Cardiac muscle cell (in vitro differentiated cells and primary cell): Measurements from ENCODE around the gene PHRF1. TPM values are rescaled to one million over a fixed set of nuclear protein-coding genes. Genes with fewer than 3 reads are reported as not detected.

Experiments
- DNase-seq, 2 donors: peaks; one replicate each; pipeline versions ENCODE4 v3.0.0 to v3.0.0-alpha.2; 2010 to 2017; ENCODE audit warnings: low read depth in 1 of 2, low spot score in 1 of 2
- H3K27ac ChIP-seq: fragments of 200-600 bp; sonication (generic); 2 replicates; pipeline ENCODE4 v1.5.1; 2016
- H3K27me3 ChIP-seq: fragments of 200-600 bp; sonication (generic); 2 replicates; pipeline ENCODE4 v1.6.0; 2016; ENCODE audit warnings: control low read depth
- H3K36me3 ChIP-seq: fragments of 200-600 bp; sonication (generic); 2 replicates; pipeline ENCODE4 v1.5.1; 2016; ENCODE audit warnings: control low read depth
- H3K4me1 ChIP-seq: fragments of 200-600 bp; sonication (generic); 2 replicates; pipeline ENCODE4 v1.8.1; 2017; ENCODE audit warnings: low read depth, mild to moderate bottlenecking, mixed run types
- H3K4me3 ChIP-seq: fragments of 200-600 bp; sonication (generic); 2 replicates; pipeline ENCODE4 v1.5.1; 2016; ENCODE audit warnings: mild to moderate bottlenecking
- H3K9me3 ChIP-seq: fragments of 200-600 bp; sonication (generic); 2 replicates; pipeline ENCODE4 v1.5.1; 2017; ENCODE audit warnings: low read depth, mild to moderate bottlenecking, control low read depth
- polyA plus RNA-seq: library from polyadenylated mRNA; unstranded; fragments of >200 nt; fragmentation: Nextera tagmentation; extraction: Ambion mirVana; gene quantifications from 2 replicates; pipeline ENCODE4 v1.2.1, GENCODE V29; 2016
- total RNA-seq: library from RNA; depleted of rRNA; stranded (reverse); fragments of >200 nt; gene quantifications from 2 replicates; pipeline ENCODE4 v1.2.3, GENCODE V29; 2016
- TF ChIP-seq, protein P1 (sequence below): IDR thresholded peaks from 2 replicates; pipeline ENCODE4 v1.5.1; 2012; ENCODE audit warnings: low read depth, mild to moderate bottlenecking, low read length

Gene PHRF1
- total and polyA plus RNA-seq, 2 experiments from 2014 or later = 17.8 to 48.0 TPM

DNA sequence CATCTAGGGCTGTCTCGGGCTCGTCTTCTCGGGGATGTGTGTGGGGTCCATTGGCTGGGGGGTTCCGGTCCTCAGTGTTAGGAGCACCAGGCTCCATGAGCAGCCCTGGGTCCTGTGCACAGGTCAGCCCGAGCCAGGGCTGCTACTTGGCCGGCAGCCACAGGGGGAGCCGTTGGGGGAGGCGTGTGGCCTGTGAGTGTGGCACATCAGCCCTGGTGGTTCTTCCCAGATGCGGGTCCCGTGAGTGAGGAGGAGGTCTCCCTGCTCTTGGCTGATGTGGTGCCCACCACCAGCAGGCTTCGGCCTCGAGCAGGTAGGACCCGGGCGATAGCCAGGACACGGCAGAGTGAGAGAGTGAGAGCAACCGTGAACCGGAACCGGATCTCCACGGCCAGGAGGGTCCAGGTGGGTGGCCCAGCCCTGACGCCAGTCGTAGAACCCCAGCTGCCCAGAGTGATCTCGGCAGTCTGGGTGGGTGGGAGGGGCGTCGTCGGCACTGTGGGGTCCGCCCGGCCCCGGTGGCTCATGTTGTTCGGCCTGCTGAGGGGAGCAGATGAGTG is 21.0 kb downstream of the PHRF1 start:
- Histone ChIP-seq H3K36me3 (peaks cover 50% of the 10 kb centered on the region), H3K27ac (no peak overlapping the region)
- DNase-seq = no peak

DNA sequence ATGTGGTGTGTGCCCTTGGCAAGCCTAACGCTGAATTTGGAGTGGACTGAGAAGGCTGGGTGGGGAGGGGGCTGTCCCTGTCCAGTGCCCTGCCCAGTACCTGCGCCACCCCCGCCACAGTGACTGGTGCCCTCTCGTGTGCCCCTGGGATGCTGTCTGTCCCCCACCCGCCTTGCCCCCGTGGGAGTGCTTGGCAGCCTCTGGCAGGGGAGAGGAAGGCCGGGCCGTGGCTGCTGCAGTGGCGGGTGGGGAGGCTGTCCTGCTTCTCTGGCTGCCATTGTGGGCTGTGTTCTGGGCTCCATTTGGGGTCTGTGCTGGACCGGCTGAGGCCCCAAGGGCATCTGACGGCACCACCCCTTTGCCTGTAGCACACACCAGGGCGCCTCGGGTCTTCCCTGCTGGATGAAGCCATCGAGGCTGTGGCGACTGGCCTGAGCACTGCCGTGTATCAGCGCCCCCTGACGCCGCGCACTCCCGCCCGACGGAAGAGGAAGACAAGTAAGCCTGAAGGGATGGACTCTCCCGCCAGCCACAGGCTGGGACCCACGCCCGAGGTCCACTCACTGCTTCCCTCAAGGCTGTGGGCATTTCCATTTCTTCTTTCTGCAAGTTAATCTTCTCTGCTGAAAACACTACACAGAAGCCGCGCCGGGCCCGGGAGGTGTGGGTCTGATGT is 21.9 kb downstream of the PHRF1 start:
- no peak for DNase-seq
- H3K4me3 ChIP-seq = no peak overlapping the region
- H3K9me3 ChIP-seq = no peaks in the 10 kb centered on the region
- H3K27ac ChIP-seq = no peak overlapping the region
- TF ChIP-seq, protein P1, sequence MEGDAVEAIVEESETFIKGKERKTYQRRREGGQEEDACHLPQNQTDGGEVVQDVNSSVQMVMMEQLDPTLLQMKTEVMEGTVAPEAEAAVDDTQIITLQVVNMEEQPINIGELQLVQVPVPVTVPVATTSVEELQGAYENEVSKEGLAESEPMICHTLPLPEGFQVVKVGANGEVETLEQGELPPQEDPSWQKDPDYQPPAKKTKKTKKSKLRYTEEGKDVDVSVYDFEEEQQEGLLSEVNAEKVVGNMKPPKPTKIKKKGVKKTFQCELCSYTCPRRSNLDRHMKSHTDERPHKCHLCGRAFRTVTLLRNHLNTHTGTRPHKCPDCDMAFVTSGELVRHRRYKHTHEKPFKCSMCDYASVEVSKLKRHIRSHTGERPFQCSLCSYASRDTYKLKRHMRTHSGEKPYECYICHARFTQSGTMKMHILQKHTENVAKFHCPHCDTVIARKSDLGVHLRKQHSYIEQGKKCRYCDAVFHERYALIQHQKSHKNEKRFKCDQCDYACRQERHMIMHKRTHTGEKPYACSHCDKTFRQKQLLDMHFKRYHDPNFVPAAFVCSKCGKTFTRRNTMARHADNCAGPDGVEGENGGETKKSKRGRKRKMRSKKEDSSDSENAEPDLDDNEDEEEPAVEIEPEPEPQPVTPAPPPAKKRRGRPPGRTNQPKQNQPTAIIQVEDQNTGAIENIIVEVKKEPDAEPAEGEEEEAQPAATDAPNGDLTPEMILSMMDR = no peak
- H3K27me3 ChIP-seq = no peaks in the 10 kb centered on the region
- H3K4me1 ChIP-seq = no peaks in the 10 kb centered on the region
- H3K36me3 ChIP-seq = peaks cover 48% of the 10 kb centered on the region

More for the DNA sequence above, 21.0 kb downstream of the PHRF1 start:
- no peaks in the 10 kb centered on the region for H3K27me3 ChIP-seq
- H3K4me3 ChIP-seq = no peak overlapping the region
- TF ChIP-seq, protein P1 = no peak
- no peaks in the 10 kb centered on the region for H3K9me3 ChIP-seq
- H3K4me1 ChIP-seq = no peaks in the 10 kb centered on the region

DNA sequence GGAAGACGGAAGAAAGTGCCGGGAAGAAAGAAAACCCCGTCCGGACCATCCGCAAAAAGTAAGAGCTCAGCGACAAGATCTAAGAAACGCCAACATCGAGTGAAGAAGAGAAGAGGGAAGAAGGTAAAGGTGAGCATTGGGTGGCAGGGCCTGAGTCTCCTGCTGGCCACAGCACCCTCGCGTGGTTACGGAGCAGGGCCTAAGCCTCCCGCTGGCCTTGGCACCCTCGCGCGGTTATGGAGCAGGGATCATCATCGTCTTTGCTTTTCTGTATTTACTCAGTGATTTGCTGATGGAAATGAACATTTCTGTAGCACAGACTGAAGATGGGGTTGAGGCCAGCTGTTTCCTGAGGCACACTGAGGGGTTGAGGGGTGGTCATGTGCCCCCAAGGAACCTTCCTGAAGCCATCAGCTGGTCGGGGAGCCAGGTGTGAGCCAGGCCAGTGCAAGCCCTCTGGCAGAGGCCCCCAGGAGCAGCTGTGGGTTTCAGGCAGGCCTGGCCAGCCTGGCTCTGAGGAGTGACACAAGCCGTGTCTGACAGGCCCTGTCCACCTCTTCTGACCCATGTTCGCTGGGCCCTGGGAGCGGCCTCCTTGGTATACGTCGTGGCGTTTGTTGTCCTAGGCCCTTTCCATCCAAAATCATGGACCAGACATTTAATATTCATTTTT is 25.4 kb downstream of the PHRF1 start:
- Histone ChIP-seq H3K27ac (no peak overlapping the region), H3K4me3 (no peak overlapping the region), H3K36me3 (peaks cover 58% of the 10 kb centered on the region), H3K27me3 (no peaks in the 10 kb centered on the region), H3K9me3 (no peaks in the 10 kb centered on the region), H3K4me1 (no peaks in the 10 kb centered on the region)
- TF ChIP-seq, protein P1 = no peak
- no peak for DNase-seq

DNA sequence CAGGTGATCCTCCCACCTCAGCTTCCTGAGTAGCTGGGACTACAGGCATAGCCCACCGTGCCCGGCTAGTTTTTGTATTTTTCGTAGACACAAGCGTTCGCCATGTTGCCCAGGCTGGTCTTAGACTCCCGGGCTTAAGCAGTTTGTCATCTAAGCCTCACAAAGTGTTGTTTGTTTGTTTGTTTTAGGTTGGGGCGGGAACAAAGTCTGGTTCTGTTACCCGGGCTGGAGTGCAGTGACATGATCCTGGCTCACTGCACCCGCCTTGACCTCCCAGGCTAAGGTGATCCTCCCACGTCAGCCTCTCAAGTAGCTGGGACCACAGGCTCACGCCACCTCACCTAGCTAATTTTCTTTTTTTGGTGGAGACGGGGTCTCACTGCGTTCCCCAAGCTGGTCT is 26.9 kb downstream of the PHRF1 start:
- H3K4me1 ChIP-seq = no peaks in the 10 kb centered on the region
- H3K4me3 ChIP-seq = no peak overlapping the region
- TF ChIP-seq, protein P1 = no peak
- H3K27ac ChIP-seq = no peak overlapping the region
- no peaks in the 10 kb centered on the region for H3K27me3 ChIP-seq
- no peaks in the 10 kb centered on the region for H3K9me3 ChIP-seq
- H3K36me3 ChIP-seq = peaks cover 60% of the 10 kb centered on the region
- no peak for DNase-seq

DNA sequence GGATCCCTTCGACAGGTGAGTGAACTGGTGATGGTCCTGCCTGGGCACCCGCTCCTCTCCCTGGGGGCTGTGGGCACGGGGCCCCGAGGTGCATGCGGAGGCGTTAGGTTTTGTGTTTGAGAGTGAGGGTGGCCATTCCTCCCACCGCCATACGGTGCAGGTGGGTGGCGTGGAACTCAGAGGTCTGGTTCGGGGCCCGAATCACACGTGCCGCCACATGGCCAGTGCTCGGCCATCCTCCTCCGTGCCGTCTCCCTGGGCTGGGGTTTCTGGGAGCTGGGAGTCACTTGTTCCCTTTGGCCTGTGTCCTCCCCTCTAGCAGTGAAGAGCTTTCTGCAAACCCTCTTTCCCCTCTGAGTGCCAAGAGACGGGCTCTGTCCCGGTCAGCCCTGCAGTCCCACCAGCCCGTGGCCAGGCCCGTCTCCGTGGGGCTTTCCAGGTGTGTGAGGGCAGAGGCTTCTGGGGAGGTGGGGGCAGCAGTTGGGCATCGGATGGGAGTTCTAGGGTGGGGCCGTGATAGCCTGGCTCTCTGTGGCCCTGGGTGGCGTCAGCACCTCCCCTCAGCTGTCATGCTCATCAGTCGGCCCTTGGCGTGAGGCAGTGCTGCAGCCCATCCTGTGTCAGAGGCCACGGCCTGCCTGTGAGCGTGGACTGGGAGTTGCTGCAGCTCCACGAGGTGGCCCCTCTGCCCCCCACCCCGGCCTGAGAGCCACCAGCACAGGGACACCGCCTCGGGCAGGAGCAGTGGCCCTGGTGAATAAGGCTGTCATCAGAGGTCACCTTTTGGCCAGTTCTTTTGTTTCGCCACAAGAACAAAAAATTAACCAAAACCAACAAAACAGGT is 29.2 kb downstream of the PHRF1 start:
- H3K4me1 ChIP-seq = no peaks in the 10 kb centered on the region
- no peak overlapping the region for H3K4me3 ChIP-seq
- no peaks in the 10 kb centered on the region for H3K27me3 ChIP-seq
- TF ChIP-seq, protein P1 = no peak
- no peaks in the 10 kb centered on the region for H3K9me3 ChIP-seq
- H3K36me3 ChIP-seq = peaks cover 74% of the 10 kb centered on the region
- no peak overlapping the region for H3K27ac ChIP-seq
- DNase-seq = no peak
